Measurements from ENCODE around the gene KIF26B.

The KIF26B gene

DNA sequence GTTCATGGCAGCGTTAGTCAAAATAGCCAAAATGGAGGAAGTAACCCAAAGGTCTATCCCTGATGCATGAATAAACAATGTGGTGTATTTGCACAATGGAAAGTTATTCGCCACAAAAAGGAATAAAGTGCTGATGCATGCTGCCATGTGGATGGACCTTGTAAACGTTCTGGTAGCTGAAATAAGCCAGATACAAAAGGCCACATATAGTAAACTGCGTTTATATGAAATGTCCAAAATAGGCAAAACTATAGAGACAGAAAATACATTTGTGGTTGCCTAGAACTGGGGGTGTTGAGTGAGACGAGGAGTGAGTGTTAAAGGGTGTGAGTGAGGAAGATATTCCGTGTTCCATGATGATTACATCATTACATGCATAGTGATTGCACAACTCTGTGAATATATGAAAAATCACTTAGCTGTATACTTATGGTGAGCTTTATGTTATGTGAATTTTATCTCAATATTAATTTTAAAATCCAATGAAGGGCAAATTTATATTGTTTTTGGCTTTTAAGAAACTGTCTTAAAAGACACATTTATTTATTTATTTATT, 321.3 kb downstream of the KIF26B start:
- no peak for DNase-seq

DNA sequence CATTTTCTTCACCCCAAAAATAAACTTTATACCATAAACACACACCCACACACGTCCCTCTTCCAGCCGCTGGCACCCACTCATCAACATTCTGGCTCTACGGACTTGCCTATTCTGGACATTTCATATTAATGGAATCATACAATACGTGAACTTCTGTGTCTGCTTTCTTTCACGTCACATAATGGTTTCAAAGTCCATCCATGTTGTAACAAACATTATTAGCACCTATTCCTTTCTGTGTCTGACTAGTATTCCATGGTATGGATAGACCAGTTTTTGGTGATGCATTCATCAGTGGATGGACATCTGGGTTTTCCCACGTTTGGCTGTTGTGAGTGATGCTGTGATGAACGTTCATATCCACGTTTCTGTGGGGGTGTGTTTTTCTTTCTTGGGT, 323.2 kb downstream of the KIF26B start:
- no peak for DNase-seq

DNA sequence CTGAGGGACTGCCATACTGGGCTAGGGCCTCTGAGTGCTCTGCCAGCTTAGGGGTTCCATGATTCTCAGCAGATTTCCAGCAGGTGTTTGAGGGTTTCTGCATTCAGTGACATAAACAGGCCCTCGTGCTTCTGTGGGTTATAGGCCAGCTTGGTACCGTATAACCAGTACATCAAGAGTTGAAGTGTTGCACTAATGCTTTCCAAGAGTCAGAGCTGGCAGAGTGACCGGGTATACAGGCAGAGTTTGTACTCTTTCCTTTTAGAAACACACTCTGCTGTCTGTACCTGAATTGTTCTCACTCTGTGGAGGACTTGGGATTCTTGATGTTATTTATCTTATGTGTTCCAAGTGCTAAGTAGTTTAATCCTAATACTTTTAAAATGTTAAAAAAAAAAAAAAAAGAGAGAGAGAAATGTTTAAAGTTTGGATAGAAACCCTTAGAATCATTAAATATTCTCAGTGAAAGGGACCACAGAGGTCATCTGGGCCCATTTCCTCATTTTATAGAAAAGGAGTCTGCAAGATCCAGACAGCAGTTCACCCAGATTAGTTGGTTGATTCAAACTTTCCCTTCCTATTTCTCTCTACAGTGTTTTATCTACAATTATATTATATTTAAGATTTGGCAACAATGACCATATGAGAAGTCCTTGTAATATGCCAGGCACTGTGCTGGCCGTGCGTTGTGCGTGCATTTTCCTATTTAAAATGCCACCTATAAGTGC, 325.8 kb downstream of the KIF26B start:
- DNase-seq = no peak

DNA sequence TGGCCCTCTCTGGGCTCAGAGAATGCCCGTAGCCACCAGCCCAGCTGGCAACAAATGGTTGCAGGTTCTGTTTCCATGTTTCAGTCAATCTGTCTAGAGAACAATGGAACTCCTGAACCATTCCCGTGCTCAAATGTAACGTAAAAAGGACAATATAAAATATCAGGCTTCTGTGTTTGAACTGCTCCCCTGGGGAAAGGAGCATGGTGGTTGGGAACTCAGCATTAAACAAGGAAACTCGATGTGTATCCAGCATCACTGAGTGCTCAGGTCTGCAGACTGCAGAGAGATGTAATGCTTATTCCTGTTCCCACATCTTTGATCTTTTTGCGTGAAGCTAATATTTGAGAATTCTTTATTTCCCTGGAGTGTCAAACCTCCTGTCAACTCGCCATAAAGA, 326.5 kb downstream of the KIF26B start:
- DNase-seq = no peak

DNA sequence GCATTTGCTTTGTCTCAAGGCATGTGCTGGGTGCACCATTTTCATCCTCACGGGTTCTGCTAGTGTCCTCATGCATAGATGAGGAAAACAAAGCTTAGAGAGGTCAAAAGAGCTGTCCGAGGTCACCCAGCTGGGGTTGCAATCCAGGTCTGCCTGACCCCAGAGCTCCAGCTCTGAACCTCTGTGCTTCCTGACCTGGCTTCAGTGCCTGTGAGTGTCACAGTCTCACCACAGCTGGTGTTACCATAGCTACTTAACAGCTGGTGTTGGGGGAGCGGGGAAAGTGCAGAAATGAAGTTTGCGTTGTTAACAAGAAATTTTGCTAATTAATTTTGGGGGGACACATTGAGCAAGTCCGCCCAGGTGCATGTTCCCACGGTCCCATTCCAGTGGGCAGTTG, 328.5 kb downstream of the KIF26B start:
- no peak for DNase-seq

DNA sequence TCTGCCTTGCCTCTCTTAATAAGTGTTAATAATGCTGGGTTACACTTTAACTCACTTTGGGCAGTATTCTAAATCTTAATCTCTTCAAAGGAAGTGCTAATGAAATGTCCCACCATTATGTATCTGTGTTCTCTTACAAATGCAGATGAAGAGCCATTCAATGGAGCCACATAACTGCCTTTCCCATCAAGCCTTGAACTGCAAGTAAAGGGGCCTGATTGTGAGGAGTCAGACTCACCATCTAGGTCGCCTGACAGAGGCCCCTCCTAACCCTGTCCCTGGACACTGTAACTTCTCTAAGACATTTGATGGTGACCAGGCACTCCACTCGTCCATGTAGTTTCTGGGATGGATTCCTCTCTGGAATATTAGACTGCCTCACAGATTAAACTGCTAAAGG, 329.4 kb downstream of the KIF26B start:
- no peak for DNase-seq

DNA sequence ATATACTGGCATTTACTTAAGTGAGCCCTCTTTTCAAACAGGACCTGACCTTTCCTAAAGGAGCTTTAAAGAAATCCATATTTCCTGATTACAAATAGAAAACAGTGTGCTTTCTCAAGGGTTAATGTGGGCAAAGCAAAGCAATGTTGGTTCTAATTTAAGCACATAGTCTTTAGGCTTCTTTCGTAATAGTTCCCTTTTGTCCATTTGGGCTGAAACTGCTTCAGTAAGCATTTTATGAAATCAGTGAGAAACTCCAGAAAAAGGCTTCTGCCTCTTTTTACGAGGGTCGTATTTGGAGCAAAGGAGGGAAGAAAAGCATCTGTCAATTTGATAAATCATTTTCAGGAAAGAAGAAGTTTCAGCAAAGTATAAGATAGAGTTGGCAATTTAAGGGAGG, 331.2 kb downstream of the KIF26B start:
- no peak for DNase-seq

DNA sequence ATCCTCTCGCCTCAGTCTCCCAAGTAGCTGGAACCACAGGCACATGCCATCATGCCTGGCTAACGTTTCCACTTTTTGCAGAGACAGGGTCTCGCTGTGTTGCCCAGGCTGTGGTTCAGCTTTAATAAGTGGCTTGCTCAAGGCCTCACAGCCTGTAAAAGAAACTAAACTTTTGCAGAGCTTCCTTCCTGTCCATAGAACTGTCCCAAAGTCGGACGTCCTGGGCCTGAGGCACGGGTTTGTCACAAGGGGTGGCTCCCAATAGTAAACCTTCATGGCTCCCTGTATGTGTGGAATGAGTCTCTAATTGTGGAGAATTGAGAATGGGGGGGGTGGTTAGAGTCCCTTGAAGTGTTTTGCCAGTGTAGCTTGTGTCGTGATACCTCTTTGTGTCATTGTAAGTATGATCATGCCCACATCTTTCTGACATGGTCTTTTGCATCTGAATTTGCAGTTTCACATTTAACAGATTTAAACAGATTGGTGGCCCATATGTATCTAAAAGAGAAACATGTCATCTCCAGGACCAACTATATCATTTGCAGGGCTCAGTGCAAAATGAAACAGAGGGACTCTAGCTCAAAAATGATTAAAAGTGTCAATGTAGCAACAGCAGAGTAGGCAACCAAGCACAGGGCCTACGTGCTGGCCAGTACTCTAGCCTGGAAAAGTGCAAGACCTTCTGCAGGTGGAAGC, 332.1 kb downstream of the KIF26B start:
- no peak for DNase-seq

DNA sequence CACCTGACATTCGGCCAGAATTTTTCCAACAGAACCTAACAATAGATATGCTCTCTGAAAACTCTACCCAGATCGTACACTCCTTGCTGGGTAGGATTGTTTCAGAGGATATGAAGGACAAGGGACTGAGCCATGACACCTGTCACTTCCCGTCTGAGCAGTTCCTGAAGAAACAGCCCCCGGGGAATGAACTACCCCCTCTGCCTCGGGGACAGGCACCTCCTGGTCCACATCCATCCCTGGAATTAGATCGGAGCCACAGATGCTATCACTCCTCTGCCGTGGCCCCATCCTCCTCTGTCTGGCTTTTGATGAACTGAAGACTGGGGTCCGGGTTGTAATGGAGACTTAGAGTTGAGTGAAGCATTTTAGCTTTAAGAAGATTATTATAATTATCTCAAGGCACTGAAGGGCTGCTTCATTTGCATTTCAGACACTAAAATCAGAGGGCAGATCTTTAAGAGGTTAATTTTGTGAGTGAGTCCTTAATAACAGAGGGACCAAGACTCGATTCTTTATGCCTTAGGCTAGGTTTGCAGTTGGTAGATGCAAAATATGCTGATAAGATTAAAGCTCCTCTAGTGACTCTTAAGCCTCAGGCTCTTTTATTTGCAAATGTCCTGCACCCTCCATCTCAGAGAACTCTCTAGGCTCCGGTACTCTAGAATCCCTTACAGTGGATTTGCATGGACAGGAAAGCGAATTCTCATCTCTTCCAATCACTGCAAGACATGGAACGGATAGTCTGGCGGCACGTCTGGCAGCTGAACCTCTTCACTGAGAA, 333.8 kb downstream of the KIF26B start:
- DNase-seq = no peak

DNA sequence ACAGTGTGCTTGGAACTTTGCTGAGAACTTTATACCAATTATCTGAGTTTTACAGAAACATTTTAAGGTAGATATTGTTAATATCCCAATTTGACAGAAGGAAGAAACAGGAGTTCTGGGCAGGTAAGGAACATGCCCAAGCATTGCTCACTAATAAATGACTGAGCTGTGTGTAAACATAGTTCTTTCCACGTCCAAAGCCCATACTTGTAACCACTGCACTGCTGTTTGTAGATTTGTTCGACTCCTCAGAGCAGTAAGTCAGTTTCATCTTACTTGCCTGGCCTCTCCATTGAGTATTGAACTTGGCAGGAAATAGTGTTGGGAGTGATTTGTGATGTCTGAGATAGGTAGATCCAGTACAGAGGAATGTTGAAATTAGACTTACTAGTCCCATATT, 335.1 kb downstream of the KIF26B start:
- no peak for DNase-seq

DNA sequence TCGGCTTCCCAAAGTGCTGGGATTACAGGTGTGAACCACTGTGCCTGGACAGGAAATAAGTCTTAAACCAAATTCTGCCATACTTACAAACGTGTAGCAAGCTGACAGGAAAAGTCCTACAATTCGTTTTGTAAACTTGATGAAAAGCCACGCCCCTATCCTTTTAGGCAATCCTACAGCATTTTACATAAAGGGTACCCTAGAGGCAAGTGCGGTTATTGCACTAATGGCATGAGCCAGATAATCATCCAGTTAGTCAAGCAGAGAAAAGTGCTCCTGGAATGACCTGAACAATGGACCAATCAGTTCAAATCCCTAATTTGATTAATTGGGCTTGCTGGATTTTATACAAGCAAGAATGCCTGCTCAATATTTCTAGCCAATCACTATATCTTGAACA, 338.2 kb downstream of the KIF26B start:
- DNase-seq = no peak

DNA sequence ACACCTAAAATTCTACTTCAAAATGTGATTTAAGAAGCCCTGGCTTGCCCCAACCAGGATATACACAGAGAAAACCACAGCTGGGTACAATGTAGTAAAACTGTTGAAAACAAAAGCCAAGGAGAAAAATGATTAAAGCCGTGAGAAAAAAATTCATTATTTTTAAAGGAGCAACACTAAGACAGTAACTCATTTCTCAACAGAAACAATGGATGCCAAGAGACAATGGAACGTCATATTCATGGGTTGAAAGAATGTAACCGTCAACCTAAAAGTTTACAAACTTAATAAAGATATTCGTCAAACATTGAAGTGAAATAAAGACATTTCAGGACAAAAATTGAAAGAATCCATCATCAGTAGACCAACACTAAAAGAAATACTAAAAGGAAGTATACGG, 340.9 kb downstream of the KIF26B start:
- no peak for DNase-seq

DNA sequence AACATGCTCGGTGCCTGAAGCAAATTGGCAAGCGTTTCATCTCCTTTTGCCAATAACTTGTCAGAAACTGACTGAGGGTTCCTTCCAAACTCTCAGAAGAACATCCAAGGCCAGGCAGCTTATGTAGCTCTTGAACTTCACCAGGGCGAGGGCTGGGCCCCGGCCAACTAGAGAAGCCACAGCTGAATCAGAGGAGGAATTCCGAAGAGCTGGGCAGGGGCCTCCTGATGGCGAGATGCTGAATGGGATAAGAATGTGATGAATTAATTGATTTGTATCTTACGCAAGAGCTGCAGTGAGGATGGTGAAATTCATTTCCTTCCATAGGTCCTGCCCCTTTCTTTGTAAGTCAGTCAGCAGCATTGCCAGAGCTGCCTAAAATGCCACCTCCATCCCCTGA, 345.8 kb downstream of the KIF26B start:
- no peak for DNase-seq

DNA sequence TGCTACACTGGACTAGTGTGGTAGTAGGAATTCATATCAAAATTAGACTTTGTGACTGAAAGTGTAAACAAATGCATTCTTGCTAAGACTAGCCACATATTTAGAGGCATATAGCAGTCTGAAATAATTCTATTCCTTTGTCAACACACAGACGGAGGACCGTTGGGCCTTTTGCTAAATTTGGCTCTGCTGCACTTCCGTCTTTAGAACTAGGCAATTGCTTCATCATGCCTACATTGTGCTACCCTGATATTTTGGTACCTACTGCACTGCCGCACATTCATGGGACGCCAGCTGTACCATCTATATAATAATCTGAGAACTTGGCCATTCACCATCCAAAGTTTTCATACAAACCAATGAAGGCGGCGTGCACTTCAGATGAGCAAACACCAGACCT, 346.8 kb downstream of the KIF26B start:
- DNase-seq = no peak

DNA sequence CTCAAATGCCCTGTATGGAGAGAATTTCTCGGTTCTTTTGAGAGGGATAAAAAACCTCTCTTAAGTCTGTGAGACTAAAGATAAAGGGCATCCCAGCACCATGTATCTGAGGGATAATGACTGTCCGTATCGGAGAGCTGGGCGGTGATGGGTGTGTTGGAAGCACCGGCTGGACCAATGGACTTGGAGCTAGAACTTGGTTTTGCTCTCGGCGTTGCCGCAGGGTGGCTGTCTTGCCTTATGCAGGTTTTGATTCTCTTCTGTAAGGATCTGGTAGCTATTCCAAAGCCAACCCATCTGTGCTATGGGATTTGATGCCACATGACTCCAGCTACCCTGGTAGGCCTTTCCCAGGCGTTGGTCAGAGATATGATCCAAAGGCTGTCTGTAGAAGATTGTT, 348.8 kb downstream of the KIF26B start:
- no peak for DNase-seq

DNA sequence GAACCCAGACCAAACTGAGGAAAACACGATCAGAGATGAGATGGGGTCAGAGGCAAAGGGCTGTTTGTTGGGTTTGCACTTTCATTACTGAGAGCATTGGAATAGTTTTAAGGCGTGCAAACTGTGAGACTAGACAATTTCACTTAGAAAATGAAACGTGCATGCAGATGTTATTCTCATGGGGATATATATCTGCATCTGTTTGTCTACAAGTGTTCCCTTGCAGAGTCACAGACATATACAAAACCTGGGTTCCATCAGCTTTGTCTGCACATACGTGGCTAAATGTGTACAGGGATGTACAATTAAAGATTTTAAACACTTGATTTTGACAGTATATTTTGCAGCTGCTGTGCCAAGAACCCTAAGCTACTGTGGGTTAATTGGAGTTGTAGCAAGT, 355.4 kb downstream of the KIF26B start:
- DNase-seq = no peak

DNA sequence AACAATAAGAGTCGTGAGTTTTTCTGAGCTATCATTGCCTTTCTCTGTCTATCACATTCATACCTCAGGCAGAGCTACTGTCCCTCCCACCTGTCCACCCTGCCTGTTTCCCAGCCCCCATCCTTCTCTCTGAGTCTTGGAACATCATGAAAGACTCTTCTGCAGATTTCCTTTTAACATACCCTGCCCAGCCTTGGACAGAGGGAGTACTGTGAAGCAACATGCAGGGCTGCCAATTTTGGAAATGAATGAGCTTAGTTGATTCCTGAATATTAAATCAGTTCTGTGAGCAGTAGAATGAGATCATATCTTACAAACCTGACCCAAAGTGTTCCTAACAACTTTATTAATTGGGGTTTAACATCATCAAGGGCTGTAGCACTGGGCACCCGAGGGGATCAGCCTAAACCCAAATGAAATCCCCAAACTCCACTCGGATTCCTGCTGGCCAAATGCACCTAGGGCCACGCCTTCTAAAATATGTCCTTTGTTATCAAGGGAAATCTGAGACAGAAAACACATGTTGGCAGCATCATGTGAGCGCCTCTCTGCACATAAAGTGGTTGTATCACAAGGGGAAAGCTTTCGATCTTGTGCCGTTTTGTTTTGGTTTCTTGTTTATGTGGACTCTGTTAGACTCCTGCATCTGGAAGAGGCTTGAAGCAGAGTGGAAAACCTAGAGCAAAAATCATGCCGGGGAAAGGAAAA, 357.6 kb downstream of the KIF26B start:
- DNase-seq = no peak

DNA sequence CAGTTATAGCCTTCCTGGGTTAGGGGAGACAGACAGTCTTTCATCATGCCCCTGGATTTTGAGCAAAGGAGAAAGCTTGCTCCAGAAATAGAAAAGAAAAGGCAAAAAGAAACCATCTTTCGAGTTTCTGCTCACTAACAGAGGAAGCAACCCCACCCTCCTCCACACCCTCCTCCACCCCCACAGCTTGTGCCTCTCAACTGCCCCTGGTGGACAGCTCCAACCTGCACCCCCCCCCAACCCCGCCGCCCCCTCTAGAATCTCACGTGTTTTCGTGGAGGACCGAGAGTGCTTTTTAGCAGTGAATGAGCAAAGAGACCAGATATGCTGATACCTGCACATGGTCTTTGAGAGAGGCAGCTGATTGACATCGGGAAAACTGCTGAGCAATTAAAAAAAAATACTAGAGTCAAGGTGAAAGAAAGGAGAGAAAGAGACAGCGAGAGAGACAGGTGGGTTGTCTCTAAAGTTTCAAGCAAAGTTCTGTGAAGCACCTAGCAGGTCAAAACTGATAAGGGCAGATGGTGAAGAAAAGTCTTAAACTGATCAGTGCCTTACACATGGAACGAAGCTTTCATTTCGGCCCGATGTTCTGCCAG, 358.3 kb downstream of the KIF26B start:
- no peak for DNase-seq

DNA sequence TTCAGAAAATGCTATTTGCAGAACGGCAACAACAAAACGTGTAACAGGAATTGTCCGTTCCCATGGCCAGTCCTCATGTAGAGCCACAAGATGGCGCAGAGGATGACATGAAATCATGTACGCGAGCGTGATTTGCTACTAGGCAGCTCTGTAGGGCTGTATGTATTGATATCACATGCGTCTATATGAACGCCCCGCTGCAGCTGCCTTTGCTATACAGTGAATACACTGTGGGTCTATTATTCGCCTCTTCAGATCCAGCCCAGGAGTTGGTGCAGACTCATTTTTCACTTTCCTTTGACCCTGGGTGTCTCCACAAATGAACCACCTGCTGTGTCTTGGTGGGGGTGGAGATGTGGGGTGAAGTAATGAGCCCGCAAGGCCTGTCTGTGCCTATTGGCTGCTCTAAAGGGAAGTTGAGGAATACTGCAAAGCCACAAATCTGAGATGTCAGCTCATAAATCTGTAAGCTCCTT, 361.5 kb downstream of the KIF26B start:
- no peak for DNase-seq

DNA sequence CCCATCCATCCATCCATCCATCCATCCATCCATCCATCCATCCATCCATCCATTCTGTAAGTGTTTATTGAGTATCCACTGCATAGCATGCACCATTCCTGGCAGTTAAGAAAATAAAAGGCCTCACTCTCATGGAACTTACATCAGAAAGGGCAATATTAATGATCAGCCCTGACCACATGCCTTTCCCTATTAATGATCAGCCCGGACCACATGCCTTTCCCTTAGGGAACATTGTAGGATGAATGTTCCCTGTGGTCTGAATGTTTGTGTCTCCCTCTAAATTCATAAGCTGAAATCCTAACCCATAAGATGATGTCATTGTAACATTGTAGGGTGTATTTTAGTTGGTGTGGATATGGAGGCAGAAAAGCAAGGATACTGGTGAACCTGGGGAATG, 365.8 kb downstream of the KIF26B start:
- no peak for DNase-seq

DNA sequence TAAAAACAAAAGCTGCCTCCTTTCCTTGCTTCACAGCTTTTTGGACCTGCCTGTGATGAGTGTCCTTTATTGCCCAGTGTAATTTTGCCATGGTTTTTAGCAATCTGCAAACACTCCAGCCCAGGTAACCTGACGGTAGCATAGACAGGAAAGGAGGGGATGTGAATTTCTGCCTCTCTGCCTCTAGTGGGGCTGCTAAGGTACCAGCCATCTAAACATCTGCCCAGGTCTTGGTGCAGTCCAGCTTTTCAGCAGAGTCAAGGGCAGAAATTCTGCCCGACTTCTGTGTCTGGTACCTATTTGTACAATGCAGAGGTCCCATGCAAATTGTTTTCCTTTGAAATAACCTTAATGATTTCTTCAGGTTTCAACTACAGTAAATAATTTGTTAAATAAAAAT, 371.4 kb downstream of the KIF26B start:
- no peak for DNase-seq

DNA sequence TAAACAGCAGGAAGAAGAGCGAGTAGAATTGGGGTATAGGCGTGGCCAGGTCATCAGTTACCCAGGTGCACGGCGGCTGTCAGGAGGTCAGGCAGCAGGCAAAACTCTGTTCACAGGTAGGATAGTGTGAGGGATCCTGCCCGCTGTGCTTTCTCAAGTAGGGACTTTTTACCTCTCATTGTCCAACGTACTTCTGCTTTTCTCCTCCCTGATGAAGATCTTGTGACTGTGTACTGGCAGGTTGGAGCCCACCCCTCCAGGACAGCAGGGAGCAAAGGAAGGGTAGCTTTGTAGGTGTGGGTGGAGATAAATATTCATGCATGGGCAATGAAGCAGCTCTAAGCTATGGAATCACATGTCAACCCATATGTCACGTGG, 373.5 kb downstream of the KIF26B start:
- DNase-seq = no peak

DNA sequence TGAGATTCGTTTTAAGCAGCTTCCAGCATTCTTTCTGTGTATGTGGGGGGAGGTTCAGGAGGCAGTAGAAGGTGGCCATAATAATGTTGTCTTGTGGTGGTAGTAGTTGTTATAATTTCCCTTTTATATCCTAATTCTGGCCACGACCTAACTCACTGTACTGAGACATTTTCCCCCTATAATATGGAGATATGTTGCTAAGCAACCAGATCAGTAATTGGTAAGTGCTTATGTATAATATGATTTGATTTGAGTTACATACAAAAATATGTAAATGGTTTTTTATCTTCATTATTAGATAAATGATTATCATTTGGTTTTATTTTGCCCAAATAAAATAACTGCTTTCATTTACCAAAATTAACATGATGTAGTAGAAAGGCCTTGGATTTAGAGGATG, 376.2 kb downstream of the KIF26B start:
- DNase-seq = no peak

Measured in stimulated activated CD4-positive, alpha-beta T cell treated with anti-CD3 and anti-CD28 coated beads, Interleukin-4, amount 100 ng/mL, for 24 hours (primary cell).